ENCODE data around the gene FNDC3A.

FNDC3A gene

GRCh38 chr13:49164712-49165111, 189.0 kb downstream of the FNDC3A start:
- TF ChIP-seq CTCF (conservative IDR thresholded peaks at IDR 0.05; ENCODE audit: control insufficient read depth, insufficient read depth, low read depth, low read length), result no peak
- DNase-seq (ENCODE audit: low read depth), result no peak
- no peak overlapping the region for H3K4me3 ChIP-seq (ENCODE audit: control insufficient read depth, low read depth, low read length)

GRCh38 chr13:49165798-49166752, 190.4 kb downstream of the FNDC3A start:
- DNase-seq (ENCODE audit: low read depth), result peak; percentile 5
- TF ChIP-seq CTCF (conservative IDR thresholded peaks at IDR 0.05; ENCODE audit: control insufficient read depth, insufficient read depth, low read depth, low read length), result no peak
- H3K4me3 ChIP-seq (ENCODE audit: control insufficient read depth, low read depth, low read length), result no peak overlapping the region

- H3K4me3 ChIP-seq (ENCODE audit: control insufficient read depth, low read depth, low read length), result no peak overlapping the region
- TF ChIP-seq CTCF (conservative IDR thresholded peaks at IDR 0.05; ENCODE audit: control insufficient read depth, insufficient read depth, low read depth, low read length), result no peak
- no peak for DNase-seq (ENCODE audit: low read depth)
These were observed 195.6 kb downstream of the FNDC3A start for GRCh38 chr13:49171359-49171758.

DNA sequence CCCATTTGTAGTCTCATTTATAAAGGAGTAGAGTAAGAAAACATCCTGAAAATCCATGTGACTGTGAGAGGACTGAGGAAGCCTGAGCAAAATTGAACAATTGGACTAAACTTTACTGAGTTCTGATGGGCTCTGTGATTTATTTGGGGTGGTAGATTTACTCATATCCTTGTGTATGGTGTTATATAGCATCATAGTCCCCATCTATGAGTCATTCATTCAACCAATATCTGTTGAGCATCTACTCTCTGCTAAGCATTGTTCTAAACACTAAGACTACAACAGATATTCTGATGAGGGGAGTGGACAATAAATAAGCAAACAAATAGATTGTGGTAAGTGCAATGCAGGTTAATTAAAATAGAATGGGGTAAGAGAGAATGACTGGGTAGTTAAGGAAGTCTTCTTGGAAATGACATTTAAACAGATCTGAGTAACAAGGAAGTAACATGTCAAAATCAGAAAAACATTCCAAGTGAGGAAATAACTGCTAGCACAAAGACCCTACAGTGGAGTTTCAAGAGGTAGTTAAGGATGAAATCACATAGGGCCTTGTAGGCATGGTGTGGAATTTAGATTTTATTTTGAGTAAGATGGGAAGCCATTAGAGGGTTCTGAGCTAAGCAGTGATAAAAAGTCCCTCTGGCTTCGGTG, 208.1 kb downstream of the FNDC3A start:
- no peak overlapping the region for H3K4me3 ChIP-seq (ENCODE audit: control insufficient read depth, low read depth, low read length)
- no peak for TF ChIP-seq CTCF (conservative IDR thresholded peaks at IDR 0.05; ENCODE audit: control insufficient read depth, insufficient read depth, low read depth, low read length)
- DNase-seq (ENCODE audit: low read depth), result peak; percentile 61

DNA sequence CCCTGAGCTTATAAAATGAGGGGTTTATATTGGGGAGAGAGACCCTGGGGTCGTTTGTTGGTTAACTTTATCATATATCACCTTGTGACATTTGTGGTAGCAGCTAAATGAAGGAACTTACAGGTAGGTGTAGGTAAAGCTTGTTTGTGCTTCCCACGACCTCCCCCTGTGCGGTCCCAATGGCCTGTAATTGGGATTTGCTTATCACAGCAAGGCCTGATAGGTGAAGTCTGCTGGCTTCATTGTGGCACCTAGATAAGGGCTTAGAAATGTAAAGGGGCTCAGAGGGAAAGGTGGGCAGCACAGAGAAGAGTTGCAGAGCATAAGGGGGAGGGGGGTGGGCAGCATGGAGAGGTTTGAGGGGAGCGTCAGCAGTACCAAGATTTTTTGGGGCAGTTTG, 208.9 kb downstream of the FNDC3A start:
- no peak overlapping the region for H3K4me3 ChIP-seq (ENCODE audit: control insufficient read depth, low read depth, low read length)

GRCh38 chr13:49185264-49185663, 209.6 kb downstream of the FNDC3A start:
- no peak overlapping the region for H3K4me3 ChIP-seq (ENCODE audit: control insufficient read depth, low read depth, low read length)
- TF ChIP-seq CTCF (conservative IDR thresholded peaks at IDR 0.05; ENCODE audit: control insufficient read depth, insufficient read depth, low read depth, low read length), result no peak
- peak; percentile 6 for DNase-seq (ENCODE audit: low read depth)

More for the DNA sequence above, 208.9 kb downstream of the FNDC3A start:
- no peak for DNase-seq (ENCODE audit: low read depth)
- no peak for TF ChIP-seq CTCF (conservative IDR thresholded peaks at IDR 0.05; ENCODE audit: control insufficient read depth, insufficient read depth, low read depth, low read length)
